ENCODE measurements around the gene NATD1. TPM values are rescaled to one million over a fixed set of nuclear protein-coding genes. Genes with fewer than 3 reads are reported as not detected.
"Not testable (repeated sequence)": the region's sequence is repeated elsewhere in the genome, so short reads cannot be mapped to it uniquely, and the experiment has no call there.

Gene NATD1
- polyA plus RNA-seq, 2 donors: 2.3 to 3.2 TPM

GRCh38 chr17:21199856-21200255 is 53.4 kb downstream of the NATD1 start:
- no peaks in the 10 kb centered on the region for H3K9me3 ChIP-seq (ENCODE audit: control insufficient read depth in 2 of 2, insufficient read depth in 1 of 2, low read depth in 1 of 2, low read length in 1 of 2)
- 66 to 80% methylated on average over 10 of the region's 10 CpGs for WGBS, 2 donors
- H3K27me3 ChIP-seq (ENCODE audit: control insufficient read depth in 1 of 2, insufficient read depth in 2 of 2, low read length in 2 of 2): no peaks in the 10 kb centered on the region
- peaks cover 17 to 44% of the 10 kb centered on the region in 2 donors for H3K4me1 ChIP-seq (ENCODE audit: control insufficient read depth in 2 of 2, insufficient read depth in 2 of 2, low read length in 1 of 2)
- no peak overlapping the region for H3K27ac ChIP-seq (ENCODE audit: low read depth in 2 of 2, low read length in 1 of 2)
- no peak overlapping the region for H3K4me3 ChIP-seq (ENCODE audit: low read depth in 1 of 2, low read length in 2 of 2)
- peaks cover 9 to 22% of the 10 kb centered on the region in 2 donors for H3K36me3 ChIP-seq (ENCODE audit: control insufficient read depth in 2 of 2, insufficient read depth in 2 of 2, low read length in 1 of 2)

DNA sequence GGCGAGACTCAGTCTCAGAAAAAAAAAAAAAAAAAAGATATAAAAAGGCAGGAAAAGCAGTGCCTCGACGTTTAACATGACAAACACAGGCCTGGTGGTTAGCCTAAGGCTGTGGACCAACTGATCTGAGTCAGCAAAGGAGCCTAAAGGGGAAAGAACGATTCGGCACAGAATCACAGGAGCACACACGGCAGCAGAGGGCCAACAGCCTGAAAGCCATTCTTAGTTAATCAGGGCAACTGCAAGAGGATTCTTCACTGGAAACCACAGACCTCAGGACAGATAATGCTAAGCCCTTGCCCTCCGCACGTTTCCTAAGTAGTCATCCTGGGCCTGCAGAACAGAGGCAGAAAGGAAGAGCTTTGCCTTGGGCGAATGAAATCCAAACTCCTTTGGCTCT is 53.9 kb downstream of the NATD1 start:
- no peaks in the 10 kb centered on the region for H3K9me3 ChIP-seq (ENCODE audit: control insufficient read depth in 2 of 2, insufficient read depth in 1 of 2, low read depth in 1 of 2, low read length in 1 of 2)
- H3K27ac ChIP-seq (ENCODE audit: low read depth in 2 of 2, low read length in 1 of 2): peak overlapping the region in 1 of 2 donors; percentile 52
- peaks cover 16 to 45% of the 10 kb centered on the region in 2 donors for H3K4me1 ChIP-seq (ENCODE audit: control insufficient read depth in 2 of 2, insufficient read depth in 2 of 2, low read length in 1 of 2)
- H3K4me3 ChIP-seq (ENCODE audit: low read depth in 1 of 2, low read length in 2 of 2): no peak overlapping the region
- WGBS, 2 donors: 41 to 56% methylated on average over 9 of the region's 9 CpGs
- peaks cover 9 to 22% of the 10 kb centered on the region in 2 donors for H3K36me3 ChIP-seq (ENCODE audit: control insufficient read depth in 2 of 2, insufficient read depth in 2 of 2, low read length in 1 of 2)
- no peaks in the 10 kb centered on the region for H3K27me3 ChIP-seq (ENCODE audit: control insufficient read depth in 1 of 2, insufficient read depth in 2 of 2, low read length in 2 of 2)

GRCh38 chr17:21198411-21198810 is 54.8 kb downstream of the NATD1 start:
- Histone ChIP-seq H3K4me3 (ENCODE audit: low read depth in 1 of 2, low read length in 2 of 2) (no peak overlapping the region), H3K27me3 (ENCODE audit: control insufficient read depth in 1 of 2, insufficient read depth in 2 of 2, low read length in 2 of 2) (no peaks in the 10 kb centered on the region), H3K27ac (ENCODE audit: low read depth in 2 of 2, low read length in 1 of 2) (no peak overlapping the region), H3K4me1 (ENCODE audit: control insufficient read depth in 2 of 2, insufficient read depth in 2 of 2, low read length in 1 of 2) (peaks cover 16 to 48% of the 10 kb centered on the region in 2 donors), H3K36me3 (ENCODE audit: control insufficient read depth in 2 of 2, insufficient read depth in 2 of 2, low read length in 1 of 2) (peaks cover 9 to 22% of the 10 kb centered on the region in 2 donors), H3K9me3 (ENCODE audit: control insufficient read depth in 2 of 2, insufficient read depth in 1 of 2, low read depth in 1 of 2, low read length in 1 of 2) (no peaks in the 10 kb centered on the region)
- 80 to 91% methylated on average over 20 of the region's 20 CpGs for WGBS, 2 donors

DNA sequence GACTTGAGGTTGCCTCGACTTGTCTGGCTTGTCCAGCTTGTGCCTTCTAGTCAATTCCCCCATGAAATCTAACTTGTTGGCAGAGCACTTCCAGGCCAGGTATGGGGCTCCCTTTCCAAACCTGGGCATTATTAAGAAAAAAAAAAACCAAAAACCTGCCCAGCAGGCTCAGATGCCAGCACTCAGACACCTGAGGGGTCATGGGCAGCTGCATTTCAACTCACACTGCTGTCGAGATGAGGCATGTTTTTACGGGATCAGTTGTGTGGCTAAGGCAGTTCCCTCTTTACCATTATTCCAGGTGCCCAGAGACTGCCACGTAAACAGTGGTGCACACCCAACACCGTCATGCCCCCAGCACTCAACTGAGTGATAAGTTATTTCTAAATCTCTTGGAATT is 57.1 kb downstream of the NATD1 start:
- H3K4me1 ChIP-seq (ENCODE audit: control insufficient read depth in 2 of 2, insufficient read depth in 2 of 2, low read length in 1 of 2): peaks cover 16 to 37% of the 10 kb centered on the region in 2 donors
- no peaks in the 10 kb centered on the region for H3K9me3 ChIP-seq (ENCODE audit: control insufficient read depth in 2 of 2, insufficient read depth in 1 of 2, low read depth in 1 of 2, low read length in 1 of 2)
- H3K4me3 ChIP-seq (ENCODE audit: low read depth in 1 of 2, low read length in 2 of 2): no peak overlapping the region
- H3K27me3 ChIP-seq (ENCODE audit: control insufficient read depth in 1 of 2, insufficient read depth in 2 of 2, low read length in 2 of 2): no peaks in the 10 kb centered on the region
- H3K27ac ChIP-seq (ENCODE audit: low read depth in 2 of 2, low read length in 1 of 2): peak overlapping the region; percentile 22 to 63
- WGBS, 2 donors: 50 to 72% methylated on average over 5 of the region's 5 CpGs
- peaks cover 9 to 15% of the 10 kb centered on the region in 2 donors for H3K36me3 ChIP-seq (ENCODE audit: control insufficient read depth in 2 of 2, insufficient read depth in 2 of 2, low read length in 1 of 2)

GRCh38 chr17:21194703-21195102 is 58.5 kb downstream of the NATD1 start:
- Histone ChIP-seq H3K36me3 (ENCODE audit: control insufficient read depth in 2 of 2, insufficient read depth in 2 of 2, low read length in 1 of 2) (peaks cover 9 to 15% of the 10 kb centered on the region in 2 donors), H3K27me3 (ENCODE audit: control insufficient read depth in 1 of 2, insufficient read depth in 2 of 2, low read length in 2 of 2) (no peaks in the 10 kb centered on the region), H3K4me1 (ENCODE audit: control insufficient read depth in 2 of 2, insufficient read depth in 2 of 2, low read length in 1 of 2) (peaks cover 8 to 23% of the 10 kb centered on the region in 2 donors), H3K9me3 (ENCODE audit: control insufficient read depth in 2 of 2, insufficient read depth in 1 of 2, low read depth in 1 of 2, low read length in 1 of 2) (no peaks in the 10 kb centered on the region), H3K27ac (ENCODE audit: low read depth in 2 of 2, low read length in 1 of 2) (peak overlapping the region; percentile 15 to 23), H3K4me3 (ENCODE audit: low read depth in 1 of 2, low read length in 2 of 2) (no peak overlapping the region)
- WGBS, 2 donors: 31 to 42% methylated on average over 5 of the region's 5 CpGs

GRCh38 chr17:21194226-21194625 is 59.0 kb downstream of the NATD1 start:
- H3K4me3 ChIP-seq (ENCODE audit: low read depth in 1 of 2, low read length in 2 of 2): no peak overlapping the region
- 27 to 45% methylated on average over 8 of the region's 8 CpGs for WGBS, 2 donors
- H3K27me3 ChIP-seq (ENCODE audit: control insufficient read depth in 1 of 2, insufficient read depth in 2 of 2, low read length in 2 of 2): no peaks in the 10 kb centered on the region
- peaks cover 12 to 15% of the 10 kb centered on the region in 2 donors for H3K36me3 ChIP-seq (ENCODE audit: control insufficient read depth in 2 of 2, insufficient read depth in 2 of 2, low read length in 1 of 2)
- H3K27ac ChIP-seq (ENCODE audit: low read depth in 2 of 2, low read length in 1 of 2): peak overlapping the region in 1 of 2 donors; percentile 26
- peaks cover 8 to 18% of the 10 kb centered on the region in 2 donors for H3K4me1 ChIP-seq (ENCODE audit: control insufficient read depth in 2 of 2, insufficient read depth in 2 of 2, low read length in 1 of 2)
- H3K9me3 ChIP-seq (ENCODE audit: control insufficient read depth in 2 of 2, insufficient read depth in 1 of 2, low read depth in 1 of 2, low read length in 1 of 2): no peaks in the 10 kb centered on the region

- H3K9me3 ChIP-seq (ENCODE audit: control insufficient read depth in 2 of 2, insufficient read depth in 1 of 2, low read depth in 1 of 2, low read length in 1 of 2): no peaks in the 10 kb centered on the region
- H3K4me3 ChIP-seq (ENCODE audit: low read depth in 1 of 2, low read length in 2 of 2): no peak overlapping the region
- H3K4me1 ChIP-seq (ENCODE audit: control insufficient read depth in 2 of 2, insufficient read depth in 2 of 2, low read length in 1 of 2): peaks cover 6 to 11% of the 10 kb centered on the region in 2 donors
- H3K36me3 ChIP-seq (ENCODE audit: control insufficient read depth in 2 of 2, insufficient read depth in 2 of 2, low read length in 1 of 2): peaks cover 8 to 12% of the 10 kb centered on the region in 2 donors
- no peaks in the 10 kb centered on the region for H3K27me3 ChIP-seq (ENCODE audit: control insufficient read depth in 1 of 2, insufficient read depth in 2 of 2, low read length in 2 of 2)
- WGBS, 2 donors: 60 to 65% methylated on average over 5 of the region's 5 CpGs
- no peak overlapping the region for H3K27ac ChIP-seq (ENCODE audit: low read depth in 2 of 2, low read length in 1 of 2)
These were observed 60.2 kb downstream of the NATD1 start for GRCh38 chr17:21193031-21193430.

GRCh38 chr17:21192414-21192813 is 60.8 kb downstream of the NATD1 start:
- not testable (repeated sequence) for H3K36me3 ChIP-seq (ENCODE audit: control insufficient read depth in 2 of 2, insufficient read depth in 2 of 2, low read length in 1 of 2); H3K9me3 ChIP-seq (ENCODE audit: control insufficient read depth in 2 of 2, insufficient read depth in 1 of 2, low read depth in 1 of 2, low read length in 1 of 2); H3K27me3 ChIP-seq (ENCODE audit: control insufficient read depth in 1 of 2, insufficient read depth in 2 of 2, low read length in 2 of 2); H3K27ac ChIP-seq (ENCODE audit: low read depth in 2 of 2, low read length in 1 of 2); H3K4me3 ChIP-seq (ENCODE audit: low read depth in 1 of 2, low read length in 2 of 2)
- 94 to 97% methylated on average over 7 of the region's 7 CpGs for WGBS, 2 donors
- H3K4me1 ChIP-seq (ENCODE audit: control insufficient read depth in 2 of 2, insufficient read depth in 2 of 2, low read length in 1 of 2): peaks cover 6 to 11% of the 10 kb centered on the region in 2 donors

GRCh38 chr17:21191698-21192097 is 61.5 kb downstream of the NATD1 start:
- peaks cover 0 to 8% of the 10 kb centered on the region in 2 donors for H3K36me3 ChIP-seq (ENCODE audit: control insufficient read depth in 2 of 2, insufficient read depth in 2 of 2, low read length in 1 of 2)
- no peaks in the 10 kb centered on the region for H3K9me3 ChIP-seq (ENCODE audit: control insufficient read depth in 2 of 2, insufficient read depth in 1 of 2, low read depth in 1 of 2, low read length in 1 of 2)
- 55 to 70% methylated on average over 2 of the region's 2 CpGs for WGBS, 2 donors
- peaks cover 6 to 11% of the 10 kb centered on the region in 2 donors for H3K4me1 ChIP-seq (ENCODE audit: control insufficient read depth in 2 of 2, insufficient read depth in 2 of 2, low read length in 1 of 2)
- no peaks in the 10 kb centered on the region for H3K27me3 ChIP-seq (ENCODE audit: control insufficient read depth in 1 of 2, insufficient read depth in 2 of 2, low read length in 2 of 2)
- H3K27ac ChIP-seq (ENCODE audit: low read depth in 2 of 2, low read length in 1 of 2): no peak overlapping the region
- H3K4me3 ChIP-seq (ENCODE audit: low read depth in 1 of 2, low read length in 2 of 2): no peak overlapping the region

GRCh38 chr17:21190078-21190477 is 63.1 kb downstream of the NATD1 start:
- Histone ChIP-seq H3K27ac (ENCODE audit: low read depth in 2 of 2, low read length in 1 of 2) (no peak overlapping the region), H3K36me3 (ENCODE audit: control insufficient read depth in 2 of 2, insufficient read depth in 2 of 2, low read length in 1 of 2) (peaks cover 1 to 3% of the 10 kb centered on the region in 2 donors), H3K9me3 (ENCODE audit: control insufficient read depth in 2 of 2, insufficient read depth in 1 of 2, low read depth in 1 of 2, low read length in 1 of 2) (no peaks in the 10 kb centered on the region), H3K4me1 (ENCODE audit: control insufficient read depth in 2 of 2, insufficient read depth in 2 of 2, low read length in 1 of 2) (peaks cover 2 to 3% of the 10 kb centered on the region in 2 donors), H3K4me3 (ENCODE audit: low read depth in 1 of 2, low read length in 2 of 2) (no peak overlapping the region), H3K27me3 (ENCODE audit: control insufficient read depth in 1 of 2, insufficient read depth in 2 of 2, low read length in 2 of 2) (no peaks in the 10 kb centered on the region)
- 94% methylated on average over 6 of the region's 6 CpGs for WGBS, 2 donors
